HT1080 (cell line): Measurements from ENCODE around the gene GATM. TPM values are rescaled to one million over a fixed set of nuclear protein-coding genes. Genes with fewer than 3 reads are reported as not detected.

Experiments
- small RNA-seq: library from RNA; depleted of rRNA; stranded (forward); fragments of <200 nt; gene quantifications from one replicate; pipeline ENCODE3, GENCODE V24; 2014
- total RNA-seq: library from RNA; depleted of rRNA; stranded (reverse); fragments of >200 nt; shearing (Covaris generic); gene quantifications from 2 replicates; pipeline ENCODE4 v1.2.3, GENCODE V29; 2014; rRNA removed

GATM gene
- total RNA-seq, 1 experiment from 2014 or later, result not detected

Small RNA genes within 50 kb of the gene (small RNA-seq; reads per million reads assigned to genes)
- gene RNU6-953P, result not detected

Other genes starting within 250 kb of the GATM start
- gene DUOXA1, start 248.7 kb downstream of the GATM start, total RNA-seq, result 0.06 and 0.30 TPM in 2 replicates
- gene DUOX1, start 248.6 kb downstream of the GATM start, total RNA-seq, result not detected in 2 replicates
- gene SHF, start 190.6 kb downstream of the GATM start, total RNA-seq, result 2.9 and 3.4 TPM in 2 replicates
- 0.08 TPM in 1 of 2 replicates, not detected in the other for gene SLC28A2, start 126.3 kb downstream of the GATM start, total RNA-seq
- 0.80 and 1.4 TPM in 2 replicates for gene SLC30A4, start 144.2 kb upstream of the GATM start, total RNA-seq
- gene BLOC1S6, start 208.8 kb upstream of the GATM start, total RNA-seq, result 34.9 and 46.4 TPM in 2 replicates